Astrocyte (in vitro differentiated cells and primary cell): ENCODE results near the gene ANO6. TPM values are rescaled to one million over a fixed set of nuclear protein-coding genes. Genes with fewer than 3 reads are reported as not detected.

Experiments used
- DNase-seq: peaks from one replicate; pipeline ENCODE4 v3.0.0-alpha.2; 2010; ENCODE audit warnings: low read depth
- FAIRE-seq: peaks from 2 replicates; lab custom pipeline; 2011; peaks lifted over from hg19 to GRCh38; lab: Jason Lieb, UNC
- H2AFZ ChIP-seq: 2 replicates; pipeline ENCODE4 v1.6.0; 2012; ENCODE audit warnings: low read depth, low read length, inconsistent platforms
- H3K27ac ChIP-seq: 2 replicates; pipeline ENCODE4 v1.5.1; 2011; ENCODE audit warnings: low read depth, low read length, inconsistent platforms
- H3K27me3 ChIP-seq: 2 replicates; pipeline ENCODE4 v1.6.0; 2011; ENCODE audit warnings: low read length, inconsistent platforms; ENCODE audit not compliant: insufficient read depth
- H3K36me3 ChIP-seq: 2 replicates; pipeline ENCODE4 v1.5.1; 2011; ENCODE audit warnings: low read length, inconsistent platforms; ENCODE audit not compliant: insufficient read depth
- H3K4me1 ChIP-seq: 2 replicates; pipeline ENCODE4 v1.5.1; 2011; ENCODE audit warnings: low read length, inconsistent platforms; ENCODE audit not compliant: insufficient read depth
- H3K4me2 ChIP-seq: 2 replicates; pipeline ENCODE4 v1.6.0; 2012; ENCODE audit warnings: low read length, inconsistent platforms
- H3K4me3 ChIP-seq: 2 replicates; pipeline ENCODE4 v1.5.1; 2011; ENCODE audit warnings: low read depth, mild to moderate bottlenecking, low read length, inconsistent platforms; ENCODE audit not compliant: insufficient read depth
- H3K79me2 ChIP-seq: 2 replicates; pipeline ENCODE4 v1.6.0; 2012; ENCODE audit warnings: mild to moderate bottlenecking, low read length, inconsistent platforms; ENCODE audit not compliant: insufficient read depth
- H3K9ac ChIP-seq: 2 replicates; pipeline ENCODE4 v1.6.0; 2012; ENCODE audit warnings: mild to moderate bottlenecking, low read length, inconsistent platforms
- H3K9me3 ChIP-seq: 2 replicates; pipeline ENCODE4 v1.5.1; 2012; ENCODE audit warnings: low read depth, mild to moderate bottlenecking, low read length, inconsistent platforms; ENCODE audit not compliant: insufficient read depth
- H4K20me1 ChIP-seq: 2 replicates; pipeline ENCODE4 v1.6.0; 2012; ENCODE audit warnings: low read length, inconsistent platforms; ENCODE audit not compliant: insufficient read depth
- H3K27ac Mint-ChIP-seq: one replicate; pipeline ENCODE4 v1.8.0; 2021; ENCODE audit warnings: mild to moderate bottlenecking, mixed read lengths; ENCODE audit not compliant: unreplicated experiment
- H3K27me3 Mint-ChIP-seq: one replicate; pipeline ENCODE4 v1.8.0; 2021; ENCODE audit warnings: low read depth, mixed read lengths; ENCODE audit not compliant: unreplicated experiment
- H3K36me3 Mint-ChIP-seq: one replicate; pipeline ENCODE4 v1.8.0; 2021; ENCODE audit warnings: low read depth, mixed read lengths; ENCODE audit not compliant: unreplicated experiment
- H3K4me1 Mint-ChIP-seq: one replicate; pipeline ENCODE4 v1.8.0; 2021; ENCODE audit warnings: low read depth, mixed read lengths; ENCODE audit not compliant: unreplicated experiment
- H3K4me3 Mint-ChIP-seq: one replicate; pipeline ENCODE4 v1.8.0; 2021; ENCODE audit warnings: mild to moderate bottlenecking, moderate library complexity, mixed read lengths; ENCODE audit not compliant: unreplicated experiment
- H3K9me3 Mint-ChIP-seq: one replicate; pipeline ENCODE4 v1.8.0; 2021; ENCODE audit warnings: mild to moderate bottlenecking, mixed read lengths; ENCODE audit not compliant: unreplicated experiment
- EZH2 ChIP-seq: IDR thresholded peaks from 2 replicates; pipeline ENCODE4 v1.6.1; 2012; ENCODE audit warnings: mild to moderate bottlenecking, low read length, inconsistent platforms; ENCODE audit not compliant: insufficient read depth
- total RNA-seq: library from RNA; stranded (reverse); gene quantifications from 2 replicates; pipeline ENCODE4 v1.2.1, GENCODE V29; 2021
- TF ChIP-seq, protein P1 (sequence below): IDR thresholded peaks from 2 replicates; pipeline ENCODE4 v1.5.1; 2011; ENCODE audit warnings: low read depth, mild to moderate bottlenecking, inconsistent platforms, low read length, moderate library complexity; ENCODE audit not compliant: insufficient read depth

Gene ANO6
- total RNA-seq, 1 donor from 2014 or later, result 113 TPM

GRCh38 chr12:45189766-45190403 lies 26.0 kb upstream of the ANO6 start:
- Histone ChIP-seq H3K4me1 (peaks cover 5% of the 10 kb centered on the region), H4K20me1 (no peaks in the 10 kb centered on the region), H3K4me3 (no peak overlapping the region), H3K4me2 (no peak overlapping the region), H2AFZ (no peak overlapping the region), H3K9me3 (no peaks in the 10 kb centered on the region), H3K27ac (no peak overlapping the region), H3K36me3 (no peaks in the 10 kb centered on the region), H3K27me3 (no peaks in the 10 kb centered on the region), H3K79me2 (no peaks in the 10 kb centered on the region), H3K9ac (no peak overlapping the region)
- no peak for TF ChIP-seq EZH2
- TF ChIP-seq, protein P1, sequence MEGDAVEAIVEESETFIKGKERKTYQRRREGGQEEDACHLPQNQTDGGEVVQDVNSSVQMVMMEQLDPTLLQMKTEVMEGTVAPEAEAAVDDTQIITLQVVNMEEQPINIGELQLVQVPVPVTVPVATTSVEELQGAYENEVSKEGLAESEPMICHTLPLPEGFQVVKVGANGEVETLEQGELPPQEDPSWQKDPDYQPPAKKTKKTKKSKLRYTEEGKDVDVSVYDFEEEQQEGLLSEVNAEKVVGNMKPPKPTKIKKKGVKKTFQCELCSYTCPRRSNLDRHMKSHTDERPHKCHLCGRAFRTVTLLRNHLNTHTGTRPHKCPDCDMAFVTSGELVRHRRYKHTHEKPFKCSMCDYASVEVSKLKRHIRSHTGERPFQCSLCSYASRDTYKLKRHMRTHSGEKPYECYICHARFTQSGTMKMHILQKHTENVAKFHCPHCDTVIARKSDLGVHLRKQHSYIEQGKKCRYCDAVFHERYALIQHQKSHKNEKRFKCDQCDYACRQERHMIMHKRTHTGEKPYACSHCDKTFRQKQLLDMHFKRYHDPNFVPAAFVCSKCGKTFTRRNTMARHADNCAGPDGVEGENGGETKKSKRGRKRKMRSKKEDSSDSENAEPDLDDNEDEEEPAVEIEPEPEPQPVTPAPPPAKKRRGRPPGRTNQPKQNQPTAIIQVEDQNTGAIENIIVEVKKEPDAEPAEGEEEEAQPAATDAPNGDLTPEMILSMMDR, result no peak
- no peak overlapping the region for H3K4me3 Mint-ChIP-seq
- H3K4me1 Mint-ChIP-seq, result peaks cover 14% of the 10 kb centered on the region
- H3K36me3 Mint-ChIP-seq, result peaks cover 4% of the 10 kb centered on the region
- H3K9me3 Mint-ChIP-seq, result peaks cover 2% of the 10 kb centered on the region
- no peak overlapping the region for H3K27ac Mint-ChIP-seq
- FAIRE-seq, result no peak
- no peaks in the 10 kb centered on the region for H3K27me3 Mint-ChIP-seq
- DNase-seq, result no peak

DNA sequence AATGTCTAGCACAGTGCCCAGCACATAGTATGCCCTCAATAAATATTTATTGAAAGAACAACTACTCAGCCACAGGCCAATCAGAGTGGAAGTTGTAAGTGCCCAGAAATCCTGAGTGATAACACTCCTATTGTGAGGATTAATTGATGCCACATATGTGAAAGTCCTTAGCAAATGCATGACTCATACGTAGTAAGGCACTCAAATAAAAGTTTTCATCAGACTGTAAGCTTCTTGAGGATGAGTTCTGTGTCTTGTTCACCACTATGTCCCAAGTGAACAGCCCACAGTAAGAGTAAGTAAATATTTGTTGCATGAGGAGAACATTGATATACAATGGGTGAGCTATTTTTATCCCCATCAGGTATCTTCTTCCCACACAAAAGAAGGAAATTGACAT lies 24.7 kb upstream of the ANO6 start:
- no peak overlapping the region for H3K27ac Mint-ChIP-seq
- H3K4me1 Mint-ChIP-seq, result peaks cover 14% of the 10 kb centered on the region
- FAIRE-seq, result peak; percentile 32

More for the DNA sequence above, 24.7 kb upstream of the ANO6 start:
- Mint-ChIP-seq H3K9me3 (peaks cover 2% of the 10 kb centered on the region), H3K36me3 (peaks cover 2% of the 10 kb centered on the region), H3K27me3 (no peaks in the 10 kb centered on the region), H3K4me3 (no peak overlapping the region)
- DNase-seq, result peak; percentile 50
- Histone ChIP-seq H2AFZ (no peak overlapping the region), H3K79me2 (no peaks in the 10 kb centered on the region), H3K4me3 (no peak overlapping the region), H3K27ac (no peak overlapping the region), H3K36me3 (no peaks in the 10 kb centered on the region), H3K27me3 (no peaks in the 10 kb centered on the region), H4K20me1 (no peaks in the 10 kb centered on the region), H3K4me1 (peaks cover 5% of the 10 kb centered on the region), H3K4me2 (no peak overlapping the region), H3K9me3 (no peaks in the 10 kb centered on the region), H3K9ac (no peak overlapping the region)
- TF ChIP-seq EZH2, result no peak
- TF ChIP-seq, protein P1, result no peak
